ENCODE data around the gene CROCC2.

Gene CROCC2

GRCh38 chr2:241011296-241011600, 105.1 kb downstream of the CROCC2 start:
- TF ChIP-seq POLR2AphosphoS5 (IDR thresholded peaks at IDR 0.05; ENCODE audit: low read depth) (no peak), CTCF (IDR thresholded peaks at IDR 0.05; ENCODE audit: insufficient read depth, low read length) (no peak), GABPA (IDR thresholded peaks at IDR 0.05; ENCODE audit: low read depth) (no peak), REST (IDR thresholded peaks at IDR 0.05; ENCODE audit: insufficient replicate concordance, low read depth) (no peak), SPI1 (IDR thresholded peaks at IDR 0.05; ENCODE audit: borderline replicate concordance, low read depth) (no peak)
- Histone ChIP-seq H3K27ac (replicated peaks) (no peak overlapping the region), H3K27me3 (ENCODE audit: insufficient read depth, poor library complexity, severe bottlenecking) (peaks cover 10% of the 10 kb centered on the region), H3K4me3 (replicated peaks; ENCODE audit: insufficient read depth, low read length) (no peak overlapping the region)
- DNase-seq (ENCODE audit: low read depth in 1 of 2, low spot score in 1 of 2): no peak

DNA sequence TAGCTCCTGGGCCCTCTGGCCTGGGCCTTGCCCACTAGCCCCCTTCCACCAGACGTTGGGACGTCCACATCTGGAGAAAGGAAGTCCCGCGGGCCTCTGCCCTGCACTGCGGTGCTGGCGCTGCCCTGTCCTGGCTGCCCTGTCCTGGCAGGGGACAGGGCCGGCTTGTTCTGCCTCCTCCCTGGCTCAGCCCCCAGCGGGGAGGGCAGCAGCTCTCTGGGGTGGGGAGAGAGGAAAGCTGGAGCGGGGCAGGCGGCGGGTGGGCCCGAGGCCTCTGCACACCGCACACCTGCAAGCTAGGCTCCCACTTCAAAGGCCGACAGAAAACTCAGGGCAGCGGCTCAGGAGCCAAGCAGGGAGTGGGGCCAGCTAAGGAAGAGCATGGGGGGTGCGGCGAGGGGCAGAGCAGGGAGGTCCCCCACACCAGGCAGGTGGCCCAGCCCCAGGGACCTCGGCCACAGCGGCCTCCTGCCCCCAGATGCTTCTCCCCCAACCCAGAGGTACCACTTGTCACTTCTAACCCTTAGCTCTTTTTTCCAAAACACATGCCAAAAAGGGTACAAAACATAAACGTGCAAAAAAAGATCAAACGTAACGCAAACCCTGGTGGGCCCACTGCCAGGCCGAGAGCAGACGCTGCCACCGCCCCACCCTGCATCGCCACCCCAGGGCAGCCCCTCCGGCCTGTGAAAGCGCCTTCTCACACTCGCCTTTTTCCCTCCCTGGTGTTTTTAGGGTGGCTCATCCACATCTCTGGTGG, 105.8 kb downstream of the CROCC2 start:
- H3K27ac ChIP-seq (replicated peaks): no peak overlapping the region
- H3K4me3 ChIP-seq (replicated peaks; ENCODE audit: insufficient read depth, low read length): no peak overlapping the region
- no peak for DNase-seq (ENCODE audit: low read depth in 1 of 2, low spot score in 1 of 2)
- TF ChIP-seq POLR2AphosphoS5 (IDR thresholded peaks at IDR 0.05; ENCODE audit: low read depth): no peak
- TF ChIP-seq CTCF (IDR thresholded peaks at IDR 0.05; ENCODE audit: insufficient read depth, low read length): no peak
- no peak for TF ChIP-seq REST (IDR thresholded peaks at IDR 0.05; ENCODE audit: insufficient replicate concordance, low read depth)
- TF ChIP-seq GABPA (IDR thresholded peaks at IDR 0.05; ENCODE audit: low read depth): no peak
- no peak for TF ChIP-seq SPI1 (IDR thresholded peaks at IDR 0.05; ENCODE audit: borderline replicate concordance, low read depth)
- H3K27me3 ChIP-seq (ENCODE audit: insufficient read depth, poor library complexity, severe bottlenecking): peaks cover 10% of the 10 kb centered on the region

DNA sequence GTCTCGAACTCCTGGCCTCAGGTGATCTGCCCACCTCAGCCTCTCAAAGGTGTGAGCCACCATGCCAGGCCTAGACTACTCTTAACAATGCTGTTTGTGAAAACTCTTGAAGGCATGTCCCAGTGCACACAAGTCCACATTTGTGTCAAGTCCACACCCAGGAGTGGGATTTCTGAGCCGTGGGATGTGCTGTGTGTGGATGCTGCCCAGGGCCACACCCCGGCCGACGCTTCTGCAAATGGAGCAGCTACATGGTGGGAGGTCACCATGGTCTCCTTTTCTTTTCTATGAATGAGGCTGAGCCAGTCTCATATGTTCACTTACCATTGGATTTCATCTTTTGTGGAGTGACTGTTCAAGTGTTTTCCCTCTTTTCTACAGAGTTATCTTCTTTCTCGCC, 108.1 kb downstream of the CROCC2 start:
- no peak overlapping the region for H3K27ac ChIP-seq (replicated peaks)
- no peak for TF ChIP-seq REST (IDR thresholded peaks at IDR 0.05; ENCODE audit: insufficient replicate concordance, low read depth)
- TF ChIP-seq GABPA (IDR thresholded peaks at IDR 0.05; ENCODE audit: low read depth): no peak
- no peak for TF ChIP-seq SPI1 (IDR thresholded peaks at IDR 0.05; ENCODE audit: borderline replicate concordance, low read depth)
- TF ChIP-seq POLR2AphosphoS5 (IDR thresholded peaks at IDR 0.05; ENCODE audit: low read depth): no peak
- no peak for TF ChIP-seq CTCF (IDR thresholded peaks at IDR 0.05; ENCODE audit: insufficient read depth, low read length)
- no peak for DNase-seq (ENCODE audit: low read depth in 1 of 2, low spot score in 1 of 2)
- no peak overlapping the region for H3K4me3 ChIP-seq (replicated peaks; ENCODE audit: insufficient read depth, low read length)
- peaks cover 10% of the 10 kb centered on the region for H3K27me3 ChIP-seq (ENCODE audit: insufficient read depth, poor library complexity, severe bottlenecking)

Measured in HL-60 (cell line).